Stimulated activated CD8-positive, alpha-beta memory T cell treated with anti-CD3 and anti-CD28 coated beads, Interleukin-15, amount 100 ng/mL, for 1 hour (primary cell): ENCODE data around the gene FZD4.

Source experiments
- DNase-seq: peaks from one replicate; pipeline ENCODE4 v3.0.0-alpha.2; 2020; ENCODE audit warnings: low read depth

The FZD4 gene

GRCh38 chr11:86906198-86906597 is 49.0 kb downstream of the FZD4 start:
- no peak for DNase-seq

GRCh38 chr11:86905252-86905651 is 49.9 kb downstream of the FZD4 start:
- DNase-seq: no peak

- no peak for DNase-seq
Observed at GRCh38 chr11:86904001-86904400, 51.2 kb downstream of the FZD4 start.

- DNase-seq: no peak
Observed at GRCh38 chr11:86902345-86902744, 52.9 kb downstream of the FZD4 start.

GRCh38 chr11:86901599-86901998 is 53.6 kb downstream of the FZD4 start:
- no peak for DNase-seq

GRCh38 chr11:86900162-86900561 is 55.0 kb downstream of the FZD4 start:
- no peak for DNase-seq

GRCh38 chr11:86898689-86899088 is 56.5 kb downstream of the FZD4 start:
- DNase-seq: no peak

- no peak for DNase-seq
Observed at GRCh38 chr11:86896441-86896841, 58.8 kb downstream of the FZD4 start.
